GM15510 (cell line): ENCODE measurements around the gene TJP3.
A peak's percentile ranks its signal among the peaks of the same experiment; 100 is the strongest.

ENCODE experiments used
- POLR2A ChIP-seq: IDR thresholded peaks from 3 replicates; pipeline ENCODE4 v1.6.1; 2011; ENCODE audit warnings: borderline replicate concordance; ENCODE audit not compliant: insufficient read length; ENCODE audit errors: extremely low read depth

Gene TJP3

DNA sequence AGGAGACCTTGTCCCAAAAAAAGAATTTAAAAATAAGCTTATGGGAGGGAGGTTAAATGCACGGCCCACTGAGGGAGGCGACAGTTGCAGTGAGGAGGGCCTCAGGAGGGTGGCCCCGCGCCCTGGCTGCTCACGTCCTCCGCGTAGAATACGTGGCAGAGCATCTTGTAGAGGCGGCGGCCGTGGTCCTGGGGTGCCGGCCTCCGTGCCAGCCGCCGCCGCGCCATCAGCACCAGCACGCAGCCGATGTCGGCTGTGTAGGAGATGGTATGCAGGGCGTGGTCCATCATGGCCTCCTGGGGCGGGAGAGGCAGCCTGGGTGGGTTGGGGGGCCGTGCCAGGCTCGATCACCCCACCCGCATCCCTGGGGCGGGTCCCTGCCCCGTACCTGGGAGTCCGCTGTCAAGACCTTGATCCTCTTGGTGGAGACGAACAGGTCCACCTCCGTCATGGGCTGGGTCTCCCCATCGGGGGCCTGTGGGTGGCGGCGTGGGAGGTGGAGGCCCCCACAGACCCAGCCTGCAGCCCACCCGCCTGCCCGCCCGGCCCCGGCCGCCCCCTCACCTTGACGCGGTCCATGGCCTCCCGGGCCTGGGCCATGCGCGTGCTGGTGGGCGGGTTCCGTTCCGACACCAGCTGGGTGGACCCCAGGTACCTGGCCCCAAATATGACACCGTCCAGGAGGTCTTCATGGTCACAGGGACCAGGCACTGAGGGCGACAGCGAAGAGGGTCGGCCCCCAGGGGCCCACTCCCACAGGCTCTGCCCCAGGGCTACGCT is 45.6 kb downstream of the TJP3 start:
- TF ChIP-seq POLR2A: no peak

DNA sequence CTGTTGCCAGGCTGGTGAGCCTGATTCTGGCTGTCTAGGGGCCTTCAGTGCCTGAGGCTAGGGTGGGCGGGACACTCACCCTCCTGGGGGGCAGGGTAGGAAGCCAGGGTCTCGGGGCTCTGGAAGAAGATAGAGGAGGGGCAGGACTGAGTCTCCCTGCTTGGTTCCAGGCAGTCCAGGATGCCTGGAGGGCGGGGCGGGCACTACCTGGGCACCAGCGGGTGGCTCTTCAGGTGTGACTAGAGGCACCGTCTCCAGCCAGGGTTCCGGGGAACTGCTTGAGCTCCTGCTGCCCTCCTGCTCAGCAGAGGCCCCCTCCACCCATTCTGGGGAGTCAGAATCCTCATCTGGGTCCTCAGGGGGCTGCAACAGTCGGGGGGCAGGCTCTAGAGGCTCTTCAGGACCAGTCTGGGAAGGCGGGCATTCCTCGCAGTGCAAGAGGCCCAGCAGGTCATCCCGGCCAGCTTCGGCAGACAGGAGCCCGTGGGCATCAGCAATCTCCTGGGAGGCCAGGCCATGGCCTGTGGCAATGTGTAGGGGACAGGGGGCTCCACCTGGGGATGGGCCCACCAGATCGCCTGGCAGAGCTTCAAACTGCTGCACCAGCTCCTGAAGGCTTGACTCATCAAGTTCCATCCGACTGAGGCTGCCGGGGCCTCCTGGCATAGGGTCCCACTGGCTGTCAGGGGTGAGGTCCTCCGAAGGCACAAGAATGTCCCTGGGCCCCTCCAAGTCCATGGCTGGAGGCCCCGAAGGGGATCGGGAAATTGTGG is 51.5 kb downstream of the TJP3 start:
- TF ChIP-seq POLR2A: no peak

DNA sequence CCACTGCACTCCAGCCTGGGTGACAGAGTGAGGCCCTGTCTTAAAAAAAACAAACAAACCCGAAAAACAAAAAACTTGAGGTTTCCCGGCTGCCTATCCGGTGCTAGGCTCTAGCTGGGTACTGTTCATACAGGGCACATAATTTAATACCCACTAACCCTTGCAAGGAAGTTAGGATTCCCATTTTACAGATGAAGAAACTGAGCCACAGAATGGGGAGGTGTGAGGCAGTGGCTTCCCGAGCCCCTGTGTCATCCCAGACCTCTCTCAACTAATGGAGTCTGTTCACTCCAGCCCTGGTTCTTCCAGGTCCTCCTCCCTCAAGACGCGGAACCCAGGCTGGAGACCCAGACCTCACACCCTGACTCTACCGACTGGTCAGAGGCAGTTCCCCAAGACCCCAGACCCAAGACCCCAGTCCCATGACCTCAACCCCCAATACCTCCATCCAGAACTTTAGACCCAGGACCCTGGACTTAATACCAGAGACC is 52.7 kb downstream of the TJP3 start:
- no peak for TF ChIP-seq POLR2A

DNA sequence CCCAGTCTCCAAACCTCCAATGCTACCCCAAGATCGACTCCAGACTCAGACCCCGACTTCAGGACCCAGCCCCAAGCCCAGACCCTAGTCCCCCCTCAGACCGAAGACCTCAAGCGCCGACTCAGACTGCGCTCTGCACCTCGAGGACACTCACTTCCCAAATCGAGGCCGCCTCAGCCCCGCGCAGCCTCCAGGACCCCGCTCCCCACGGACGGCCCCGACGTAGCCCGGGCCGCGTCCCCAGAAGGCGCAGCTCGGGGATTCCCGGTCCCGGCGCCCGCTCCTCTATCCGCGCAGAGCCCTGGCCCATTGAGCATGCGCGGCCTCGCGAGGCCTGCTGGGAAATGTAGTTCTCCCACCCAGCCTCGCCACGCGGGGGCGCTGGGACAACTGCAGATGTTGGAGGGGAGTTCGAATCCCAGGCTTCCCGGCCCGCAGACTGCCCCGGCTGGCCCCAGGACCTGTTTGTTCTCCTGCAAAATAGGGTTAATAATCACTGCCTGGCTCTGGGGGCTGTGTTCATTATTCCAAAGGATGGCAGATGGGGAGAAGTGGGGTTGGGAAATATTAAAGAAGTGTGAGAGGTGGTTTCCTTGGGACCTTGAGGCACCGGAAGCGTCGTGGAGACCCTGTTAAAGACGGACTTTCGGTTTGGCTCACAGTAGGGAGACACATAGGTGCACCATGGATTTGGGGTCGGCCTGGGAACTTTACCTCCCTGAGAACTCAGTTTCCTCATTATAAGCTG is 53.4 kb downstream of the TJP3 start, which contains the start of gene APBA3:
Gene APBA3 (minus strand): TSS at position 311 of the 748 bp plus-strand sequence. CDS start 1,428 bp downstream, outside the sequence.
- TF ChIP-seq POLR2A: peak; percentile 92

DNA sequence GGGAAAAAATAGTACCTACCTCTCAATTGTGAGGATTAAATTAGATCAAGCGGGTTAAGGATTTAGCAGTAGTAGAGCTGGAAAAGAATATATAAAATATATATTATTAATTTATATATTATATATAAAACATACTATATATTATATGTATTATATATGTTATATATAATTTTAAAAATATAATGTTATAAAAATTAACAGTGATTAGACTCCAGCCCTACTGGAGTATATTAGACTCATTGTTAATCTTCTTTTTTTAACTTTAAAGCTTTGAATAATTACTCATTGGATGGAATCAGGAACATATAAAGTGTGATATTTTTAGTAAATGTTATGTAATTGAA is 53.9 kb downstream of the TJP3 start:
- no peak for TF ChIP-seq POLR2A

DNA sequence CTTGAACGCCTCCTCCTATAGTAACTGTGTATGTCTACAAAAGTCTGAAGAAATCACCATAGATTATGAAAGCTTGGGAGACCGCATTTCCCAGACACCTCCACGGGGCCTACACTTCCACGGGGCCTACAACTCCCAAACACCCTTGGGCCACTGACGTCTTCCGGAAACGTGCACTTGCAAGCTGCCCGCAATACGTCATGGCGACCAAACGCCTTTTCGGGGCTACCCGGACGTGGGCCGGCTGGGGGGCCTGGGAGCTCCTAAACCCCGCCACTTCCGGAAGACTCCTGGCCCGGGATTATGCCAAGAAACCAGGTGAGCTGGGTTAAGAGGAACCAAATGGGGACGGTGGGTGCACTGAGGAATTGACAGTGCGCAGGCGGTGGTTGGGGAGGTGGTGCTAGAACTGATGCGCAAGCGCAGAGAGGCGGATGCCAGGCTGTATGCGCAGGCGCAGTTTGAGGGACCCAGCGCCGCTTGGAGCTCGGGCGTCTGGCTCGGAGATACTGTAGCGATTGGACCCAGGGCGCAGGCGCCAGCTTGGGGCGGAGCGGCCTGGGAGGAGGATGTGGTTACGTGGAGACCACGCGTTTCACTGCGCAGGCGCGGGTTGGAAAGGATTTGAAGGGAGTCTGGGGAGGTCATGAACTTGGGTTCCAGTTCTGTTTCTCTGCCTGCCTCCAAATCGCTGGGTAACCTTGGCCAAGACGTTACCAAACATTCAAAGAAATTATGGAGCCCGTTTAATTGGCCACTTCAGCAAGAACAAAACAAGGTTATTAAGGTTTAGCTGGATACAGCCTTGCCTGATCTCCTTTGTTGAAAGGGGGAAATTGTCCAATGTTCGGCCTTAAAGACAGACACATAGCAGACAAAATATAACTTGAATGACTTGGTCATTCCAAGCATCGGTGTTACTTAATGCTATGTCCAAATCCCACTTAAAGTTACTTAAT is 54.6 kb downstream of the TJP3 start, which contains the start of gene MRPL54:
Gene MRPL54 (plus strand): TSS at position 182 of the 959 bp plus-strand sequence. CDS start 19 bp downstream, at position 201.
- TF ChIP-seq POLR2A: peak; percentile 85

DNA sequence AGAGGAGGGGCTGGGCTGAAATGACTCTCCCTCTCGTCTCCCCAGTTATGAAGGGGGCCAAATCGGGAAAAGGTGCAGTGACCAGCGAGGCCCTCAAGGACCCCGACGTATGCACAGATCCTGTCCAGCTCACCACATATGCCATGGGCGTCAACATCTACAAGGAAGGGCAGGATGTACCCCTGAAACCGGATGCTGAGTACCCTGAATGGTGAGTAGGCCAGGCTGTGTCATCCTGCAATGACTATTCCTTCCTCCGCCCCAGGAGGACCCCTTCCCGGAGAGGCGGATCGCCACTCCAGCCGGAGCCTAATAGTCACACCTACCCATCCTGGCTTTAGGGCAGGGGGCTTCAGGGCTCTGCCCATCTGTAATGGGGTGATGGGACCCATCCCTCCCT is 56.9 kb downstream of the TJP3 start:
- TF ChIP-seq POLR2A: no peak

DNA sequence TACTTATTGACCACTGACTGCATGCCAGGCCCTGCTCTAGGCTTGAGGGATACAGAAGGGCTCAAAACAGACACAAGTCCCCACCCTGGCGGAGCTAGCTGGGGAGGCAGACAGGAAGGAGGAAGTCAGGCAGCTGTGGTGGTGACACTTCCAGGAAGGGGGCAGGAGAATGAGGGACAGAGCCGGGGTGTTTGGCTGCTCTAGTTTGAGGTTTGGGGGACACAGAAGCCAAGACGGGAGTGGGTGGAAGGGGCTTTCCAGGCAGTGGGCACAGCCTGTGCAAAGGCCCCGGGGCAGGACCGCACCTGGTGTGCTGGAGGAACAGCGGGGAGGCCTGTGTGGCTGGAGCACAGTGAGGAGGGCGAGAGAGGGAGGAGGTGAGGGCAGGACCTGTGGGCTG is 58.3 kb downstream of the TJP3 start:
- TF ChIP-seq POLR2A: no peak

DNA sequence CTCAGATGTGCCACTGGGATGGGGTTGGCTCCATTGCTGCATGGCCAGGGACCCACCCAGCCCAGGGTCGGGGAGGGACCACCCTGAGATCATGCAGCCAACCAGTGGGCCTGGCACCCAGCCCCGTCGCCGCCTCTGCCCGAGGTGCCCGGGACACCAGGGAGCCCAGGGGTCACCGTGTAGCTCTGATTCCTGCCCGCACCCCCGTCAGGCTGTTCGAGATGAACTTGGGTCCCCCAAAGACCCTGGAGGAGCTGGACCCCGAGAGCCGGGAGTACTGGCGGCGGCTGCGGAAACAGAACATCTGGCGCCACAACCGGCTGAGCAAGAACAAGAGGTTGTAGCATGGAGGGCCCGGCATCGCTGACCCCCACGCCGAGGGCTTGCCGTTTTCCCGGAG is 58.9 kb downstream of the TJP3 start:
- TF ChIP-seq POLR2A: no peak

DNA sequence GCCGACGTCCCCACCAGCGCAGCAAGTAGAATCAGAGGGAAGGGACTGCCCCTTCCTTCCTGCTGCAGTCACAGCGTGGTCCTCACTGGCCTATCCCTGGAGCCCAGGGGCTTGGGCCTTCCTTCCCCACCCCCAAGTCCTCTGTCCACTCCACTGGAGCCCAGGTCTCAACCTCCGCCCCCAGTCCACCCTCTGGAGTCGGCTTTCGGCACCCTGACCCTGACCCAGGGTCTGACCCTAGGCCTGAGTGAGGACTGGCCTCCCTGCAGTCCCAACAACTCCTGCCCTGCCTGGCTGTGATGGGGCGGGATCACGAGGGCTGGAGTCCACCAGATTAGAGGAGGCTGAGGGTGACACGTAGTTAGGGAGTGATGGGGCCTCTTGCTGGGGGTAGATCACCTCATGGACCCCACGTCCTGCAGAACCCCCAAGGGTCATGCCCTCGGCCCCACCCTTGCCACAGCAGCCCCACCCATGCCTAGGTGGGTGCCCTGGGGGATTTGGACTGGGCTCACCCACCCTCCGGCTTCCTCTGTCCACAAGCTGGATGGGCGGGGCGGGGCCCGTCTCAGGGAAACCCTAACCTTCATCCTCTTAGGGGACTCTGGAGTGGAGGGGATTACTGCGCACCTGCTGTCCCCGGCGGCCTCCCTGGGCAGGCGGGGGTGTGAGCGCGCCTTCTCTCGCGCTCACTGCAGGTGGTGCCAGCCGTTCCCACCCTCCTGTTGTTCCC is 60.0 kb downstream of the TJP3 start:
- no peak for TF ChIP-seq POLR2A

DNA sequence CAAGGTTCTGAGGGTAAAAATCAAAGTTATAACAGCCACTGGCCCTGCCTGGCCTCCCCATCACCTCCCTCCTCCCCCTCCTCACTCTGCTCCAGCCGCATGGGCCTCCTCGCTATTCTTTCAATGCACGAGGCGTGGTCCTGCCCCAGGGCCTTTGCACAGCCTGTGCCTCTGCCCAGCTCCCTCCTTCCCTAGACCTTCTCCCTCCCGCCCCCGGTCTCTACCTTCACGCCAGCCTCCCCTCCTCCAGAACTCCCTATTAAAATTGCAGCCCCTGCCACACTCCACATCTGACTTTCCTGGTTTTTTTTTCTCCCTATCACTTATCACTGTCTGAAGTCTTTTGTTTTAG is 60.5 kb downstream of the TJP3 start:
- no peak for TF ChIP-seq POLR2A

DNA sequence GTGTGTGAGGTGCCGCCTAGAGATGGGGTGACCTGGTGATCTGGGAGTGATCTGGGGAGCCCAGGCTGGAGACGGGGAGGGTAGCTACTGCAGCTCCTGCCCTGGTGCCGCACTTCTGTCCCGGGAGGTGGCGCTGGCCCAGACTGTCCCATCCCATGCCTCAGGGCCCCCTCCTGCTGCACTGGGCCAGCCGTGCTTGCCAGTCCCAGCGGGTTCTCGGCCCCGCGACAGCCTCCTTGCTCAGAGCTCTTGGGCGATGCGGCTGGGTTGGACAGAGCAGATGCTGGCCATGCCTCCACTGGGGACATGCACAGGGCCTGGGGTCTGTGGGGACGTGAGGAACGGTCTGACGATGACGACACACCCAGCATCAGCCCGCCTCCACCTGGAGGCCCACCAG is 61.3 kb downstream of the TJP3 start:
- TF ChIP-seq POLR2A: no peak
